ENCODE measurements around the gene SULT6B1. TPM values are rescaled to one million over a fixed set of nuclear protein-coding genes. Genes with fewer than 3 reads are reported as not detected.
"Not testable (repeated sequence)": the region's sequence is repeated elsewhere in the genome, so short reads cannot be mapped to it uniquely, and the experiment has no call there.

SULT6B1 gene
- total RNA-seq, 4 donors from 2014 or later, result not detected

DNA sequence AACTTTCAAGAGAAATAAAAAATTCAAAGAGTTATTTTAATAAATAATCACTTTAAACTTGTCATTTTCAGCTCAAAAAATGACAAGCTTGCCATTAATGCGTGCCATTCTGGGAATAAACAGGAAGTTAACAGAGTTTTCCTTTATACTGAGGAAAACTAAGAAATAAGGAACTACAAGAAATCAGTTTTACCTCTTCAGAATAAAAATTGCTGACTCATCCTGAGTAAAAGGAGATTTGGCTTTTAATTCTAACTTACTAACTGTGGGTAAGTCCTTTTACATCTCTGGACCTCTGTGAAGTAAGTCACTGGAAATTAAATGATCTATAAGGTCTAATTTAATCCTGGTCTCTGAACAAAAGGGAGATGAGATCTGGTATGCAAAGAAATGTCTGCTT is 26.8 kb upstream of the SULT6B1 start:
- Histone ChIP-seq H3K27ac (no peak overlapping the region), H3K4me3 (no peak overlapping the region), H3K4me1 (no peaks in the 10 kb centered on the region), H3K9me3 (no peaks in the 10 kb centered on the region), H3K36me3 (peaks cover 9 to 94% (median 19%) of the 10 kb centered on the region in 3 donors), H3K27me3 (no peaks in the 10 kb centered on the region)
- DNase-seq (ENCODE audit: low spot score in 2 of 2), result no peak
- WGBS, 2 donors, result 76 to 84% methylated on average over 1 of the region's 1 CpG
- TF ChIP-seq, protein P1, sequence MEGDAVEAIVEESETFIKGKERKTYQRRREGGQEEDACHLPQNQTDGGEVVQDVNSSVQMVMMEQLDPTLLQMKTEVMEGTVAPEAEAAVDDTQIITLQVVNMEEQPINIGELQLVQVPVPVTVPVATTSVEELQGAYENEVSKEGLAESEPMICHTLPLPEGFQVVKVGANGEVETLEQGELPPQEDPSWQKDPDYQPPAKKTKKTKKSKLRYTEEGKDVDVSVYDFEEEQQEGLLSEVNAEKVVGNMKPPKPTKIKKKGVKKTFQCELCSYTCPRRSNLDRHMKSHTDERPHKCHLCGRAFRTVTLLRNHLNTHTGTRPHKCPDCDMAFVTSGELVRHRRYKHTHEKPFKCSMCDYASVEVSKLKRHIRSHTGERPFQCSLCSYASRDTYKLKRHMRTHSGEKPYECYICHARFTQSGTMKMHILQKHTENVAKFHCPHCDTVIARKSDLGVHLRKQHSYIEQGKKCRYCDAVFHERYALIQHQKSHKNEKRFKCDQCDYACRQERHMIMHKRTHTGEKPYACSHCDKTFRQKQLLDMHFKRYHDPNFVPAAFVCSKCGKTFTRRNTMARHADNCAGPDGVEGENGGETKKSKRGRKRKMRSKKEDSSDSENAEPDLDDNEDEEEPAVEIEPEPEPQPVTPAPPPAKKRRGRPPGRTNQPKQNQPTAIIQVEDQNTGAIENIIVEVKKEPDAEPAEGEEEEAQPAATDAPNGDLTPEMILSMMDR (IDR thresholded peaks at IDR 0.05), result no peak
- TF ChIP-seq EP300 (IDR thresholded peaks at IDR 0.05) (no peak), POLR2A (IDR thresholded peaks at IDR 0.05) (no peak)

DNA sequence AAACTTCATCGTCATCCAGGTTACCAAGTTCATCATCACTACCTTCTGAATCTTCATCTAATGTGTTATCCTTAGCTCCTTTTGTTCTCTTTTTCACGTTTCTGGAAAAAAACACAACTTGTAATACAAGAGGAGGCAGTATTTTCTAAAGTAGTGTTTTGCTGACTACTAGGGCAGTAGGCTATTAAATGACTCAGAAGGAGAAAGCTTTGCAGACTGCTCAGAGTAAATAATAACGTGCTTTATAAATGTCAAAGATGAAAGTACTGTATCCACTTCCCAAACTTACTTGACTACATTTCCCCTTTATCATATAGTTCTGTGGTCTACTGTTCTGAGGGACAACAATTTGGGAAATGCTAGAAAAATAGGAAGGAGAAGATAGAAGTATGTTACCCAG is 23.5 kb upstream of the SULT6B1 start:
- H3K27me3 ChIP-seq, result no peaks in the 10 kb centered on the region
- H3K4me1 ChIP-seq, result no peaks in the 10 kb centered on the region
- no peak overlapping the region for H3K4me3 ChIP-seq
- peaks cover 9 to 97% (median 33%) of the 10 kb centered on the region in 3 donors for H3K36me3 ChIP-seq
- WGBS, 2 donors, result 80 to 82% methylated on average over 3 of the region's 3 CpGs
- peaks cover 0 to 31% (median 7%) of the 10 kb centered on the region in 4 donors for H3K9me3 ChIP-seq
- no peak overlapping the region for H3K27ac ChIP-seq
- no peak for DNase-seq (ENCODE audit: low spot score in 2 of 2)
- TF ChIP-seq, protein P1 (IDR thresholded peaks at IDR 0.05), result no peak
- TF ChIP-seq POLR2A (IDR thresholded peaks at IDR 0.05), result no peak
- no peak for TF ChIP-seq EP300 (IDR thresholded peaks at IDR 0.05)

DNA sequence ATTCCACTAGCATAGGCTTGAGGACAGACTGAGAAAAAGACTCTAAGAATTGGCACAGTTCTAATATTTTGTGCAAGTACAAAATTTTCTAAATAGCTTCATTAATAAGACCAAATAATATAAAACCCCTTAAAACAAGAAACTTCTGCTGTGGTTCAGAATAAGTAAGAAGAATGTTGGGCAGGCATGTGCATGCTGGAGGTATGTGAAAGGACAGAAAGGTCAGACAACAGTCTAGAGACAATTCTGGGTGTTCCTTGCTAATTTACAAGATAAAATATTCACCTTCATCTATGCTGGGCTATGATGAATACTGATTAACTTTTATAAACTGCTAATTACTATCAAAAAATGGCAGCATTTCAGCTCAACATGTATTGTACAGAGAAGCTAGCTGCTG is 22.7 kb upstream of the SULT6B1 start:
- Histone ChIP-seq H3K4me3 (no peak overlapping the region), H3K9me3 (peaks cover 0 to 38% (median 7%) of the 10 kb centered on the region in 4 donors), H3K36me3 (peaks cover 9 to 97% (median 28%) of the 10 kb centered on the region in 3 donors), H3K27me3 (no peaks in the 10 kb centered on the region), H3K4me1 (no peaks in the 10 kb centered on the region), H3K27ac (no peak overlapping the region)
- TF ChIP-seq, protein P1 (IDR thresholded peaks at IDR 0.05), result no peak
- no peak for TF ChIP-seq EP300 (IDR thresholded peaks at IDR 0.05)
- TF ChIP-seq POLR2A (IDR thresholded peaks at IDR 0.05), result no peak
- no peak for DNase-seq (ENCODE audit: low spot score in 2 of 2)

DNA sequence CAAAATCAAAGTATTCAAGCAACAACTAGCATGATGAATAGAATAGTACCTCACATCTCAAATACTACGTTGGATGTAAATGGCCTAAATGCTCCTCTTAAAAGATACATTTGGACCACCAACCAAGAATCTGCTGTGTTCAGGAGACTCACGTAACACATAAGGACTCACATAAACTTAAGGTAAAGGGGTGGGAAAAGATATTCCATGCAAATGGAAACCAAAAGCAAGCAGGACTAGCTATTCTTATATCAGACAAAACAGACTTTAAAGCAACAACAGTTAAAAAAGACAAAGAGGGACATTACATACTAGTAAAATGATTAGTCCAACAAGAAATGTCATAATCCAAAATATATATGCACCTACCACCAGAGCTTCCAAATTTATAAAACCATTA is 18.3 kb upstream of the SULT6B1 start:
- not testable (repeated sequence) for DNase-seq (ENCODE audit: low spot score in 2 of 2); H3K27me3 ChIP-seq; H3K4me1 ChIP-seq; H3K27ac ChIP-seq; H3K4me3 ChIP-seq
- WGBS, 2 donors, result 92 to 95% methylated on average over 2 of the region's 2 CpGs
- peaks cover 0 to 61% (median 7%) of the 10 kb centered on the region in 4 donors for H3K9me3 ChIP-seq
- peaks cover 18 to 100% (median 30%) of the 10 kb centered on the region in 3 donors for H3K36me3 ChIP-seq

DNA sequence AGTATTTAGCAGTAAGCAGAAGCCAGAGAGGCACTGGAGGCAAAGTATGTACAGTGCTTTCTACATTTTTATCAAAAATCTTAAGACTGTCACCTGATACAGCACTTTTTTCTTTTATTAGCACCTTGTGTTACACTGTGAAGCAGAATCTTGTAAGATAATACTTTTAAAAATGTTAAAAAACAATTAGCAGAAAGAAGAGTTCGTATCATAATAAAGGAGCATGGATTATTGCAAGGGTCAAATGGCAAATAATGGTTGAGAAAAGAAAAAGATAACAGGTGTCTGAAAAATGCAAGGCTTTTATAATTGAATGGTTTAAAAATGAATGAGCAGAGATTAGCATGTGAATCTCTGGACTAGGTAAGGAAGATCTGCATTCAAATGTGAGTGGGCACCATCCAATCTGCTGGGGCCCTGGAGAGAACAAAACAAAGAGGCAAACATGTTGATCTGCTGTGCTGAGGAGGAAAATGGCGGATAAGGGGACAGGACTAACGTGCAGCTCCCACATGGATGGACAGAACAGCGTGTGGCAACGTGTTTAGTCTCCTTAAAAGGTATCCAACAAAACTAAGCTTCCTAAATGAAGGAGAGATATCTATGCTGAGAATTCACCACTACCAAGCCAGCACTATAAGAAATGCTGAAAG is 17.3 kb upstream of the SULT6B1 start:
- no peaks in the 10 kb centered on the region for H3K4me1 ChIP-seq
- H3K36me3 ChIP-seq, result peaks cover 13 to 100% (median 28%) of the 10 kb centered on the region in 3 donors
- no peaks in the 10 kb centered on the region for H3K27me3 ChIP-seq
- H3K27ac ChIP-seq, result no peak overlapping the region
- no peak for TF ChIP-seq EP300 (IDR thresholded peaks at IDR 0.05)
- TF ChIP-seq POLR2A (IDR thresholded peaks at IDR 0.05), result no peak
- TF ChIP-seq, protein P1 (IDR thresholded peaks at IDR 0.05), result no peak
- peaks cover 0 to 61% (median 7%) of the 10 kb centered on the region in 4 donors for H3K9me3 ChIP-seq
- 91 to 94% methylated on average over 5 of the region's 5 CpGs for WGBS, 2 donors
- no peak overlapping the region for H3K4me3 ChIP-seq
- DNase-seq (ENCODE audit: low spot score in 2 of 2), result no peak

DNA sequence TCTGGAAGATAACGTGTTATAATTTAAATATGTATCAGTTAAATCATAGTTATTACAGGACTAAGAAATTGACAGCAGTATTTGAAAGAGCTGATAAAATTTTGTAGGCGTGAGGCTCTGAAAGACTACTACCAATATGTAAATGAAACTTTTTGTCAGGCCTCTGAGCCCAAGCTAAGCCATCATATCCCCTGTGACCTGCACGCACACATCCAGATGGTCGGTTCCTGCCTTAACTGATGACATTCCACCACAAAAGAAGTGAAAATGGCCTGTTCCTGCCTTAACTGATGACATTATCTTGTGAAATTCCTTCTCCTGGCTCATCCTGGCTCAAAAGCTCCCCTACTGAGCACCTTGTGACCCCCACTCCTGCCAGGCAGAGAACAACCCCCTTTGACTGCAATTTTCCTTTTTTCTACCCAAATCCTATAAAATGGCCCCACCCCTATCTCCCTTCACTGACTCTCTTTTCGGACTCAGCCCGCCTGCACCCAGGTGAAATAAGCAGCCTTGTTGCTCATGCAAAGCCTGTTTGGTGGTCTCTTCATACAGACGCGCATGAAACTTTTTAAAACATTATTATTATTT is 16.7 kb upstream of the SULT6B1 start:
- not testable (repeated sequence) for DNase-seq (ENCODE audit: low spot score in 2 of 2); H3K4me3 ChIP-seq; H3K27ac ChIP-seq; H3K4me1 ChIP-seq; H3K27me3 ChIP-seq
- H3K9me3 ChIP-seq, result peaks cover 0 to 61% (median 7%) of the 10 kb centered on the region in 4 donors
- WGBS, 2 donors, result 89 to 90% methylated on average over 8 of the region's 8 CpGs
- peaks cover 9 to 100% (median 22%) of the 10 kb centered on the region in 3 donors for H3K36me3 ChIP-seq
